HG02943 (cell line): Measurements from ENCODE around the gene SLC6A2.
"Not testable (repeated sequence)": the region's sequence is repeated elsewhere in the genome, so short reads cannot be mapped to it uniquely, and the experiment has no call there.

ENCODE experiments used
- ATAC-seq: cut with Tn5 transposase; IDR thresholded peaks from one replicate; pipeline ENCODE4 v1.9.1; 2021; ENCODE audit warnings: mild to moderate bottlenecking, low read depth, moderate library complexity; ENCODE audit not compliant: unreplicated experiment

The SLC6A2 gene

DNA sequence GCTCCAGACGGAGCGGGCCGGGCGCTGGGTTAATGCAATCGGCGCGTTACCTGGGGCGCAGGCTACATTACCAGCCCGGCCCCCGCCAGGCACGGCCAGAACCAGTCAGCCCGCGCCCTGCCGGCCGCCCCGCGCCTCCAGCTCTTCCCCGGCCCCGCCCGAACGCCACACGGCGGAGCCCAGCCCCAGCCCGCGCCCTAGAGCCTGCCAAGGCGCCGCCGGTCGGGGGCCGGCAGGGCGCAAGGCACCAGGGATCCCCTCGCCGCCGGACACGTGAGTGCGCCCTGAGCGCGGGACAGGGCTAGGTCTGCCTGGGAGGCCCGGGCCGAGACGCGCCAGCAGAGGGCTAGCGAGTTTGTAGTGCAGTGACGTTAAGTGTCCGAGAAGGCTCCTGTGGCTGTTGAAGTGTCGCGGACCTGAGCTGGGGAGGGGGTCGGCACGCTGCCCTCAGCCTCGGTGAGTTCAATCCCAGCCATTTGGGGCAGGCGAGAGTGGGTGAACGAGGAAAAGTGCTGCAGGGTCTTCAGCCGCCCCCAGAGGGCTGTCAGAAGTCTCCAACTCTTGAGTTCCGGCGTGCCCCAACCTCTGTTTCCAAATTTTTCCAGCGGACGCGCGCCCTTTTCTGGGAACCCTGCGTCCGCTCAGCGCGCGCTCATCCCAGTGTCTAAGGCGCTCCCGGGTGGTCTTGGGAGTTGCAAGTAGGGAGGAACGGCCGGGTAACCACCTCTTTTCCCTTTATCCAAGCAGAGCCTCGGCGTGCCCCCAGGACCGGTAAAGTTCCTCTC, at the start of gene SLC6A2:
Gene SLC6A2, plus strand, starts transcription at position 92 of the 785 bp plus-strand sequence. CDS start 707 bp downstream, outside the sequence.
- ATAC-seq = no peak

DNA sequence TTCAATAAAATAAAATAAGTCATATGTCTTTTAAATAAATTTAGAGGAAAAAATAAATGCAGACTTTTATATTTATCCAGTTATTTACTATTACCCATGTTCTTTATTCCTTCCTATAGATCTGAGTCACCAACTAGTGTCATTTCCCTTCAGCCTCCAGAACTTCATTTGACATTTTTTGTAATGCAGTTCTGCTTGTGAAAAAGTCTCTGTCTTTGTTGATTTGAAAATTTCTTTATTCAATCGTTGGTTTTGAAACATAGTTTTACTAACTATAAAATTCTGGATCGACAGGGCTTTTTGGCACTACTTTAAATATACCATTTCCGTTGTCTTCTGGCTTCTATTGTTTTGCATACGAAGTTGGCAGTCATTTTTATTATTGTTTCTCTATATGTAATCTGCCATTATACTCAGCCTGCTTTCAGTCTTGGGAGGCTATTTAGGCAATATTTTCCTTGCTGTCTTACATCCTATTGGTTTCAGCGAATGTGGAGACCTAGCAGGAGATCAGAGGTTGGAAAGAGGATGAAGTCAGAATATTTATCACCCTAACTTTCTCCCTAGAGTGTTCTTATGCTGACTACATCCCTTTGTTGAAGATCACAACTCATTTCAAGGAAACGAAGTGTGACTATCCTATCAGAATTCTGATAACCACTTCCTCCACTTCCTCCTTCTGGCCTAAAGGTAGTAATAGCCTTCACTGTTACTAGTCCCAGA, 42.0 kb upstream of the SLC6A2 start:
- ATAC-seq = no peak

DNA sequence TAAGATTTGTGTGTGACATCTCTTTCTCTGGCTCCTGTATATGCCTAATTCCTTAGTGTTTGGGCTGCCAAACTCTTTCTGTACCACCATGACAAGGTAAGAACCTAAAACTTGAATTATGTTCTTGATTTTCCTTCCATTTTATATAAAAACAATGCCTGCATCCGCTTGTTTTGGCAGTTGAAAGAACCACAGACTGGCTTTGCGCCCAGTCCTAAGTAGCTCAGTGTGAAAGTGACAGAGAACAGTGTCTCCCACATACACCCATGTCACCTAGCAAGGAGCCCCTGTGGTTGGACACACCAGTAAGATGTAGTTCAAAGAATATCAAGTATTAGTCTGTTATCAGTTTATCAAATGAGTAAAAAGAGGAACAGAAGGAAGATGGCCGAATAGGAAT, 40.7 kb upstream of the SLC6A2 start:
- ATAC-seq = no peak

DNA sequence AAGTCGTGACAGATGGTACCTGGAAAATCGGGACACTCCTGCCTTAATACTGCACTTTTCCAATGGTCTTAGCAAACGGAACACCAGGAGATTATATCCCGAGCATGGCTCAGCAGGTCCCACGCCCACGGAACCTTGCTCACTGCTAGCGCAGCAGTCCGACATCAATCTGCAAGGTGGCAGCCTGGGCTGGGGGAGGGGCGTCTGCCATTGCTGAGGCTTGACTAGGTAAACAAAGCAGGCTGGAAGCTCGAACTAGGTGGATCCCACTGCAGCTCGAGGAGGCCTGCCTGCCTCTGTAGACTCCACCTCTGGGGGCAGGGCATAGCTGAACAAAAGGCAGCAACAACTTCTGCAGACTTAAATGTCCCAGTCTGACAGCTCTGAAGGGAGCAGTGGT, 40.1 kb upstream of the SLC6A2 start:
- ATAC-seq = not testable (repeated sequence)

DNA sequence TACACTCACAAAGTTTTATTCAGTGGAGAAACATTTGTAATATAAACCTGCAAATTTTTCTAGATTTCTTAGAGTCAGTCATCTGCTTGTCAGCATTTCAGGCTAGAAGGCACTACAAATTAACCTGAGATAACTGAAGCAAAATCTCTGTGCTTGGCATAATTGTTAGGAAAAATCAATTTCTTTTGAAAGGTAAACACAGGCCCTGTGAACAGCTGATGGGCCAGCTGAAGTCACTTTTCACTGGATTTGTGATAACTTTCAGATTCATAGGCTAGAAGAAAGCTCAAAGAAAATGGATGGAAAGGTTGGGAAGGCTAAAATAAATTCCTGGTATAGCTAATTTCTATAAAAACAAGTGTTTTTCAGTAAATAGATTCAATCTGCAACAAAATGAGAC, 34.0 kb upstream of the SLC6A2 start:
- ATAC-seq = no peak

DNA sequence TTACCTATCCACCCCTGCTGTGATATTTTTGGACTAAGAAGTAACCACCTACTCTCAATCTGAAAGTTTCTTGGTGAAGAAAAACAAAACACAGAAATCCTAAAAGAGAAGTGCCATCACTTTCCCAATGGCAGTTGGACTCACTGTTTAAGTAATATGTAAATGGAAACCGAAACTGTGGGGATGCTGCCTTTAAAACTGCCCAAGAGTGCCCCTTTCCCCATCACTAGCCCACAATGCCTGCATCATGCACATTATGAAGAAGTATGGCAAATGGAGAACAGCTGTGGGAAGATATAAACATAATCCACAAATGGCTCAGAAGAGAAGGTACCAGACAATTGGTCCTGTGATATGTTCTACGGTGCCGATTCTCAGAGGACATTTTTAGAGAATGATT, 33.5 kb upstream of the SLC6A2 start:
- ATAC-seq = no peak

DNA sequence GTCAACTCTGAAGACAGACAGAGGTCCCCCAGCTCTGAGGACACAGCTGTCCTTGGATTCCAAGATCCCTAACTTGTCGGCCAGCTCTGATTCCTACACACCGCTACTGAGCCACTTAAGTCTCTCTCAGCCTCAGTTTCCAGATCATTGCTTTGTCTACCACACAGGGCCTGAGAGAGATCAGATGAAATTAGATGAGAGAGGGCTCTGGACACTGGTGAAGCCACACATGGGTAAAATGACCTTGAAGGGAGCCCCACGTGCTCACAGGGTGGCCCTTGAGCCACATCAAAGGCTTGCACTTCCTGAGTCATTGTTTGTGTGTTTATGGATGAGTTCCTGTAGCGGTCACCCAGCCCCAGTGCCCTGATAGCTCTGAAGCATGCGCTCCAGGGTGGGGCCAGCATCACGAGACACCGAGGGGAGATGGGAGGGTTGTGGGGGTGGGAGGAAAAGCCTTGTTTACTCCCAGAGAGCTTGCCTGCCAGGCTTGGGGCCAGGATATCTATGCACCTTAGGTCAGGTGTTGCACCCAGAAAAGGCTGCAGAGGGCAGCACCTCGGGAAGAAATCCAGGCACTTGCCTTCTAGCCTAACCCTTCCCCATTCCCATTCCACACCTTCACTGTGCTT, 32.7 kb upstream of the SLC6A2 start:
- ATAC-seq = no peak

DNA sequence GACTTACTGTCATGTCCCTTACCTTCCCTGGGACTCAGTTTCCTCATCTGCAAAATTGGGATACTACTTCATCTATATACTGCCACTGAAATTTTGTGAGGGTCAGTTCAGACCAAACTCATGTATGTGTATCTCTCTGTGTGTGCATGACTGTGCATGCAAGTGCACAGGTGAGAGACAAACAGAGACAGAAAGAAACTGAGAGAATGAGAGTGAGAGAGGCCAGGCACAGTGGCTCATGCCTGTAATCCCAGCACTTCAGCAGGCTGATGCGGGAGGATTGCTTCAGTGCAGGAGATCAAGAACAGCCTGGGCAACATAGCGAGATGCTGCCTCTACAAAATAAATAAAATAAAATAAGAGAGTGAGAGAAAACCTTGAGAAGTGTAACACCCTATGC, 32.1 kb upstream of the SLC6A2 start:
- no peak for ATAC-seq

DNA sequence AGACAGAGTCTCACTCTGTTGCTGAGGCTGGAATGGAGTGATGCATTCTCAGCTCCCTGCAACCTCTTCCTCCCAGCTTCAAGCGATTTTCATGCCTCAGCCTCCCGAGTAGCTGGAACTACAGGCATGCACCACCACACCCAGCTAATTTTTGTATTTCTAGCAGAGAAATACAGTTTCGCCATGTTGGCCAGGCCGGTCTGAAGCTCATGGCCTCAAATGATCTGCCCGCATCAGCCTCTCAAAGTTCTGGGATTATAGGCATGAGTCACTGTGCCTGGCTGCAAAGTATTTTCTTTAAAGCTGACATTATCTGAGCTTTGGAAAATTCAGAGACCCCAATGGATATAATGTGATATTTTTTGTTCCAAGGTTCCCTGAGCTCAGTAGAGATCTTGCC, 31.1 kb upstream of the SLC6A2 start:
- no peak for ATAC-seq

DNA sequence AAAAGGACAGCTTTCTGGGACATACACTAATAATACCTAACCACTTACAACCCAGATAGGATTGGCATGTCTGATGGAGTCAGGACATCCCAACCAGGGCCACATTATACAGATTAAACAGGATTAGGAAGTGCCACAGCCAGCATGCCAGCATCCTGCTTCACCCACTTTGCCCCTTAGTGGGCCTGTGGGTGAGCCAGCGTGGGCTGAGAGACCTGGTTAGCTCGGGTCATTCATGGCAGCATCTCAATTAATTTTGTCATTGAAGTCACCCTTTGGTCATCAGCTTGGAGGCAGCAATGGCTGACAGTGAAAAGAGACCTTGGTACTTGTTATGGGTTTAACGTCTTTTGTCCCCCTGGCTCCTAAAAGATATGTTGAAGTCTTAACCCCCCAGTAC, 29.9 kb upstream of the SLC6A2 start:
- no peak for ATAC-seq

DNA sequence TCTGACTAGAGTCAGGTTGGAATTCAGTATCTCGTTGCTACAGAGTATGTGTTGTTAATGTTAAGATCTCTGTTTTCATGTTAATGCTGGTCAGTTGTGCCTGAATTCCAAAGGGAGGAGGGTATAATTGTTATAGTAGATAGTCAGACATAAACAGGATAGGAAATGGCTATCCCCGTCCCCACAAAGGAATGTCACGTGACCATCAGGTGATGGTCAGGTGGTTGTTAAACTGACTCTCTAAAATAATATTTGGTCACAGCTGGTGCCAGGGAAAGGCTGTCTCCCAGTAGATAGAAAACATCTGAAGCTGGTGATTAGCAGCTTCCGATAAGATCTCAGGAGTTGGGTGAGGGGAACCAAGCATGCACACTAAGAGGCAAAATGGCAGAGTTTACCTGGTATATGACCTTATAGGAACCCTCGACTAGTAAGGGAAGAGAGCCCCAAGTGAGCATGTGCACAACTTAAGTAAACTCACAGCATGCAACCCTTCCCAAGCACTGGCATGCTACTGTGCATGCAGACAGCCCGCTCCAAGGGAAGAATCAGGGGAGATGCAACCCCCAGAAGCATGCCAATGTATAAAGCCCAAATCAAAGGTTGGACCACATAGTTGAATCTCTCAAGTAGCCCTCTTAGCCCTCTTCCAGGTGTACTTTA, 27.4 kb upstream of the SLC6A2 start:
- no peak for ATAC-seq

DNA sequence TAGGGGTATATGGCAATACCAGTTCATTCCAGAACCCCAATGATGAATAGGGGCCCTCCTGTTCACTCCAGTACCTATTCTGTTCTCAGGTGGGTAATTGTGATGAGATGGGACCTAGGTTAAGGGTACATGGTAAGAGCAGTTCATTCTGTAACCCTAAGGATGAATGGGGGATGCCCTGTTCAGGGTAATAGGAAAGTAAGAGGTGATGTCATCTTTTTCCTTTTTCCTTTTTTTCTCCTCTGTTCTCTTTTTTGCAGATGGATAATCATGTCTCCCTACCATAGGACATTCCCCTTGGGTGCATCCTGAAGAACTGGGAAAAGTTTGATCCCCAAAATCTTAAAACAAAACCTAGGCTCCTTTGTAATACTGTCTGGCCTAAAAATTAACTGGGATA, 25.0 kb upstream of the SLC6A2 start:
- no peak for ATAC-seq

DNA sequence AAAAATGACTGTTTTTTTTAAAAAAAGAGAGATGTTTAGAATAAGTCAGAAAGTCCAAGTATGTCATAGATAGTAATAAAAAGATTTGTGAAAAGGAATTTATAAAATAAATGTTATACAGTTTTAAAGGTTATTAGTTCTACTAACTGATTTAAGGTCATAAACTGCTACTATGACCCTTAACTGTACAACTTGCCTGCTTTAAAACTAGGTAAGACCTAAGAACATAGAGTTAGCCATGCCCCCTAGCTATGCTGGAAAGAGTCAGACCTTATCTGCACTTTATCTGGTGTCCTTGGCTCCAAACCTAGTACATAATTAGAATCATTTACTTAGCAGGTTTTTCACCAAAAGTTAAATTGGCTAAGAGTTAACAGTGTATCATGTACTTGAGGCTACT, 23.5 kb upstream of the SLC6A2 start:
- no peak for ATAC-seq

DNA sequence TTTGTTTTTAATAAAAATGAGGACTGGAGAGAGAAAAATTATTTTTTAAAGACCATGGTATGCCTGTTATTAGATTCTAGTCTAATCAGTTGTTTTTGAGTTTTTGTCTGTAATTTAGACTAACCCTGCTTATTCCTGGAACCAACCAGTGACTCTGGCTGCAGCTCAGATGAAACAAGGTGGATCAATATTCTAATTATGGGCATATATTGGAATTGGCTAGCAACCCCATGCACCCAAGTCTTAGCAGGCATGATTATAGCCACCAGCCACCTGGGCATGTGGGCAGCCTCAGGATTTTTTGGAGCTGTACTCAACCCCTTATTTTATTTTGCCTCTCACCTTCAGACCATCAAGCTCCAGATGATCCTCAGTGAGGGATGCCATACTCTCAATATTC, 21.6 kb upstream of the SLC6A2 start:
- ATAC-seq = no peak

DNA sequence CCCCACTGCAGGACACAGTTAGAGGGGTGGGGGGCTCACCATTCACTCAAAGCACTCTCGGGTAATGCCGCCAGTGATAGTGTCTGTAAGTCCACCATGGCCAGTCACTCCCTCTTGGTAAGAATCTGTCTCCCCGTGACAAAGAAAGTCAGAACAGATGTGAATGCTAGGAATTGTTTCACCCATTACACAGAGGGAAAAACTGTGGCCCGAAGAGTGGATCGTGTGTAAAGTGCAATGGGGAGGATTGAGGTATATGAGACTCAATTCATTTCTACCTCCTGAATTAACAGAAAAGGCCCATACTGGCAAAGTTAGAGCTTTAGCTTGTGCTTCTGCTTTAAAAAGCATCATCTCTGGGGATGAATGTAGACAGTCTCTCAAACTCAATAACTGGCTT, 17.5 kb upstream of the SLC6A2 start:
- ATAC-seq = no peak

DNA sequence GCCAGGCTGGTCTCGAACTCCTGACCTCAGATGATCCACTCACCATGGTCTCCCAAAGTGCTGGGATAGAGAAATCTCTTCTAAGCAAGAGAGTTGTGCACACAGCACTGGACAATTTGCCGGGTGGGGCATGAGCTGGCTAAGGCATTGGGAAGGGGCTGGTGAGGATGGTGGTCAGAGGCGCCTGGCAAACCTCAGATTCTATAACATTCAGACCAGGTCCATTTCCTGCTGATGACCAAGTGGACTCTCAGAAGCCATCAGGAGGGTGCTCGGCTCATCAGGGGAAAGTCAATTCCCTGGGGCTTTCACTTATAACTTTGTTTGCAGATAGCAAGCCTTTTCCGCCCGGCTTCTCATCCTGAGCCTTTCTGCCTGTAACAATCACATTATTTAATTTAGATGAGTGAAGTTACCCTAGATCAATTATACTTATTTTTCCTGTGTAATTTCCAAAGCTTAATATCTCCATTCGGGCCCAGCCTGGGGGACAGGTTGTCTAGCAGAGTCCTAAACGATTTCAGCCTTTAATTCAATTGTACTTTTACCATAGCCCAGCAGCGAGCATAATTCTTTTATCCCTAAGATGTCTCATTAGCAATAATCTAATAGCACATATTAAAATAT, 15.0 kb upstream of the SLC6A2 start:
- ATAC-seq = no peak

DNA sequence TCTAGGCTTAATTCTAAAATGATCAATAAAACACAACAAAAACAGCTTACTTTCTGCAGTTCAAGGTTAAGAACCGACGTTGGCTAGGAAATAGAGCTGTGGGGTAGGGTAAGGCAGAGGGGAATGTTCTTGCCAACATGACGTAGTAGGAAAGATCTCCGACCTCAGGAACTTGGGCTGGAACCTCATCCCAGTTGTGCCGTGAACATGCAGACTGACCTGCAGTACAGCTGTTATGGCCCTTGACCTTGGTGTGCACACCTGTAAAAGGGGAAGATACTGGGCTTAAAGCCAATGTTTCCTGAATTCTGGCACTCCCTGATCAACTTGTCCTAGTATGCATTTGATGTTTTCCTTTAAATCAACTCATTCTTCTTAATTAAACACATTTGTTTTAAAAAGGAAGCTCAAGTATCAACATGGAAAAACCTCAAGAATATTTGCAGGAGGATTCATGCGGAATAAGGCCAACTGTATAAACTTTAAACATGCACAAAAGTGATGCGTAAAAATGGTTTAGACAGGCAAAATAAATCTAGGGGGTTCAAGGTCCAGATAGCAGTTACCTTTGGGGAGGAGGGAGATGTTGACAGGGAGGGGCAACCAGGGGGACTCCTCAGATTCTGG, 14.2 kb upstream of the SLC6A2 start:
- ATAC-seq = no peak

DNA sequence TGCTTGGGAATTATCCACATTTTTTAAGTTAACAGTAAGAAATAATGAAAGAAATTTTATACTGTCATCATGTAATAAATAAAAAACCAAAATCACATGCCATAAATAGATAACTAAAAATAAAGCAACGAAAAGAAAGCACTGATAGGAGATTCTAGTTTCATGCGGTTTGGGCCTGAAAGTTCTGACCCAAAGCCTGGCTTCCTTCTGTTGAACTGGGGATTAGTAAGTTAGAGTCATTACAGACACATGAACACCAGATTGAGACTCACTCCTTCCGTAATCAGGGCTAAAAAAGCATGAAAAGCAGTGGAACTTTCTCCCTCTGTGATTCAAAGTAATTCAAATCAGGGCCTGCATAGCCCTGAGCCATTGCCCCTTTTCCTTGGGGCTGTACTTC, 13.2 kb upstream of the SLC6A2 start:
- ATAC-seq = no peak

DNA sequence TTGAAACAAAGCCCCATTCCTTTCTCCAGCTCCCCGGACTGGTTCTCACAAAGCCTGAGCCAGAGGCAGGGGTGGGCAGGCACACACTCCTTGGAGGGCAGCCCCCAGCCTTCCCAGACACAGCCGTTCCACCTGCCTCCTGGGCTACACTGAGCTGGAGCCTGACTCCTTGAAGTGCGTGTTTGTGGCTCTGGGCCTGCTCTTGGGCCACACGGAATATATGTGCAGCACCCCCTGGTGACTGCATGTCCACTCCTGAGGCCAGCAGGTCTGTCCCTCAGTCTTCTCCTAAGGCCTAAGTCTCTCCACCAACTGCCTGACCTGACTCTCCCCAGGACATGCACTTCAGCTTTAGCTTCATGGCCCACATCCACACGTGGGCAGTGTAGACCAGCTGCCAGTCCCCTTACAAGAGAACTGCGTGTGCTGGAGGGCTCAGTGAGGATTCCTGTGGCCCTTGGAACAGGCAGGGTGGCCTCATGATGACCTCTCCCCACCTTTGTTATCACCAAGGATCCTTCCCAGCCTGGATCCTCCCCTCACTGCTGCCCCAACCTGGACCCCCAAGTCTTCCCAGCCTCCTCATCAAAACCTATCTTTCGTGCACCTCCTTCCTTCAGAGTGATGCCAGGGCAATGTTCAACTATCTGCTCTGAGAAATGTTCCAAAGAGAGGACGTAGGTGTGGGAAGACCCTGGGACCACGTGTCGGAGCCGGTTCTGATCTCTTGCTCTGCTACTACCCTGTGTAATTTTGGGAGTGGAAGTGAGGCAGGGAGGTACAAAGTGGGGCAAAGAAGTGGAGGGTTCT, 12.4 kb upstream of the SLC6A2 start:
- no peak for ATAC-seq
